AML-193 (cell line): ENCODE data around the gene ARHGAP28.

Experiments used
- DNase-seq, 2 experiments: peaks; one replicate each; lab custom pipeline; 2025; lab: John Stamatoyannopoulos, UW

The ARHGAP28 gene

GRCh38 chr18:6873040-6873751 is 143.7 kb downstream of the ARHGAP28 start:
- no peak for DNase-seq

GRCh38 chr18:6874315-6874714 is 144.8 kb downstream of the ARHGAP28 start:
- no peak for DNase-seq

DNA sequence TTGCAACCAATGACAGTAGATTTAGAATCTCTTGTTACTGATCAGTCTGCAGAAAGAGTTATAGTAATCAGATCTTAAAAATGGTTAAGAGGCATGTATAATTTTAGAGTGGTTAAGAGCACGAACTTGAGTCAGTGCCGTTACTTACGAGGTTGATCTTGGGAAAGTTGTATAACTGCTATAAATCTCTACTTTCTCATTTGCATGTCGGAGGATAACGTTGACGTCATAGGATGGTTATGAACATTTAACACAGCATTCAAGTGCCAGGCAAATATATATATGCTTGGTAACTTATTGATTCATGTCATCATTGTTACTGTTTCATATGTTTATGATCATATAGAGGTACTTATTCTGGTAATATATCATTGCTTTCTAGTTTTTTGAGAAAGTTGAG is 146.2 kb downstream of the ARHGAP28 start:
- DNase-seq, result no peak

GRCh38 chr18:6876641-6877041 is 147.1 kb downstream of the ARHGAP28 start:
- no peak for DNase-seq

DNA sequence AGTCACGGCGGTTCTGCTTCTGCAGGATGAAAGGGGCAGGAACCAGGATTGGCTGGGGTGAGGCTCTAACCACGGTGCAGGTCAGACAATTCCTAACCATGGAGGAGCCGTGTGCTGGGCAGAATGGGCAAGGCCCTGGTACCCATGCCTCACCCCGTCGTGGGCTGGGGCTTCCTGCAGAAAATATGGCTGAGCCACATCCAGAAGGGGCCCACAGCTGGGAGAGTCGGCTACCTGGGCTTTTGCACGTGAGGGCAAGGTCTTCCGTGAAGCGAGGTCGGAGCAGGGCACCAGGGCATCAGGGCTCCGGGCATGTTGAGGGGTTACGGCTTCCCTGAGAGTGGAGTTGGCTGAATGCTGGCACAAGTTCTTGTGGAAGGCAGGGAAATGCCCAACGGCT is 147.8 kb downstream of the ARHGAP28 start:
- DNase-seq, result no peak

- DNase-seq, result no peak
Observed at GRCh38 chr18:6878556-6879297, 149.2 kb downstream of the ARHGAP28 start.

DNA sequence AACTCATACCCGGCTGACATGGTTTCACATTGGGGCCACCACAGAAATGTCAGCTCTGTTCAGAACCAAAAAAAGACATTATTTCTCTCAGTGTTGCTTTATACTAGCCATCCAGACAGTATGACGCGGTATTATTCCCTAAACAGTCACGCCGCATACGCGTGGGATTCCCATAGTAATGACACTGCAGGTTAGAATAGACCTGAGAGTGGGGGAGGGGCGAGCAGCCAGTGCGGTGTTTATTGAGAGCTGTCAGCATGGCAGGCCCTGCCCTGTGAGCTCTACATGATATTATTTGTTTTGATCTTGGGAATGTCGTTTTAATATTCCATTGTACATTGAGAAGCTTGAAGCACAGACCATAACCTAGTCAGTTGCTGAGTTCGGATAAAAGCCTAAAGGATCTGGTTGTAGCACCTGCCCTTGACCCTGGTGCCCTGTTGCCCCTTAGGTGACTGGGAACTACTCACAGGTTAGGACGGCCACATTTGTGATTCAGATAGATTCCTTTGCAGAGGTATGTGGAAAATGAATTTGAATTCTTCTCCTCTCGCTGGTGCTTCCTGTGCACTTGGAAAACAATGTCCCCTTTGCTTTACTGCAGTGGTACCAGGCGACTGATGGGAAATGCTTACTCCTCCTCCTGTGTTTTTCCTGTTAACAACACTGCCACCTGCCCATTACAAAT is 150.1 kb downstream of the ARHGAP28 start:
- DNase-seq, result no peak

DNA sequence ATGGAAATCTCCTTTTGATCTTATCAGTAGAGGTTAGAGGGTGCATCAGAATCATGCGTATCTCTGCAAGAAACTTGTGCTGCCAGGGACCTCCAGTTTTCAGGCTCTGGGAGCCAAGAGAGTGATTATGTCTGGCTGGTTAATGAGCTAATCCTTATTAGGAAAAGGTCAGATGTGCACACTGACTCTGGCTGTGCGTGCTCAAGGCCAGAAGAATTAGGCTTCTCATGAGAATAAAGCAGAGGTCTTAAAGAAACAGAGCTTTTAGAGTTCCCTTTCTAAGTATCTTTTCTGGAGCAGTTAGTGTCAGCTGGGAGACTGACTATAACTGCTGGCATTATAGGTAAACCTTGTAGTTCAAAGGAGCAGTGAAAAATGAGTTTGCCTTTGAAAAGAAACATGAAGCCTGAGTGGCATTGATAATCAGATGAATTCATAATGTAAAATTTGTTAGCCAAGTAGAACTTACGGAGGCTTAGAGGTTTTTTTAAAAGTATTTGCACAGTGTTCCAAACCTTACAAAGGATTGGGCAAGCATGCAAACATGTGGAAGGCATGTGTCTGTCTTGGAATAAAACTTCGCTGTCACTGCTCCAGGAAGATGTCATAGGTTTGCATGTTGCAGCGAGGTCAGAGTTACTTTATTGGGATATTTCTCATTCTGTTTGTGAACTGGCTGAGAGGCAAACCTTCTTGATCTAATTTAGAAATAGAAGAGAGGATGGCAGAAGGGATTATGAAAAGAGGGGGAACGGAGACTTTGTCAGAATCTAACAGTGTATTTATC is 151.7 kb downstream of the ARHGAP28 start:
- no peak for DNase-seq

DNA sequence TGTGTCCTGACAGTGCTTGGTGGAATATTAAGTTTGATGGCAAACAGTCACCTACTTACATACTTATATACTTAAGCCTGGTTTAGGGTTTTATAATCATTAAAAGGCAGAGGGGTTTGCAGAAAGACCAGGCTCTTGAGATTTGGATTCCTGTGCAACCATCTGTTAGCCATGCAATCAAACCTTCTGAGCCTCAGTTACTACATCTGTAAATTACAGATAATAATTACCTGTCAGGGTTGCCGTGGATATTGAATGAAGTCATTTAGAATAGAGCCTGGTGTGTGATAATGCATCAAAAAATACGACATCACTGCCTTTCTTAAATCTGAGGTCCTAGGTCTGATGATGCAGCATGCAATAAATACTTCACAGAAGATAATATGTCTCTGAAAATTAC is 152.9 kb downstream of the ARHGAP28 start:
- DNase-seq, result no peak

DNA sequence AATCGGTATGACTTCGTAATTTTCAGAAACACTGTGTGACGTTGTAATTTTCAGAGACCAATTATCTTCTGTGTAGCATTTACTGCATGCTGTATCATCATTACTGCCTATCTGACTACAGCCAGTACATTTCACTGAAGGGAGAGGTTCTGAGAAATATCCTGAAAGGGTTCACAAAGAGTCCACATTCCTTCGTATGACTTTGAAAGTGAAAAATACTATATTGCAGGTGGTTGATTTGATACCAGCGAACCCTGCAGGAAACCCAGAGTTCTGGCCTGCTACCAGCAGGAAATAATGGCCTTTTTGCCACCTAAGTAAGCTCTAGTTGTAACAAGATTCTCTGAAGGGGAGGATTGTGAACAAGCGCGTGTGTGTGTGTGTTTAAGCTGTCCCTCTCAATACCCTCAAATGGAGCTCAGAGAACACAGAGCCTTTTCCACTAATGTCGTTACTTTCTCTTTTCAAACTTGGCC is 155.5 kb downstream of the ARHGAP28 start:
- no peak for DNase-seq

- DNase-seq, result peak; percentile 4 to 31
Observed at GRCh38 chr18:6885992-6886796, 156.7 kb downstream of the ARHGAP28 start.

GRCh38 chr18:6886797-6887330 is 157.3 kb downstream of the ARHGAP28 start:
- DNase-seq, result no peak

GRCh38 chr18:6891788-6892187 is 162.3 kb downstream of the ARHGAP28 start:
- no peak for DNase-seq

- no peak for DNase-seq
Observed at GRCh38 chr18:6901286-6901926, 171.9 kb downstream of the ARHGAP28 start.

GRCh38 chr18:6917072-6917471 is 187.6 kb downstream of the ARHGAP28 start:
- no peak for DNase-seq

DNA sequence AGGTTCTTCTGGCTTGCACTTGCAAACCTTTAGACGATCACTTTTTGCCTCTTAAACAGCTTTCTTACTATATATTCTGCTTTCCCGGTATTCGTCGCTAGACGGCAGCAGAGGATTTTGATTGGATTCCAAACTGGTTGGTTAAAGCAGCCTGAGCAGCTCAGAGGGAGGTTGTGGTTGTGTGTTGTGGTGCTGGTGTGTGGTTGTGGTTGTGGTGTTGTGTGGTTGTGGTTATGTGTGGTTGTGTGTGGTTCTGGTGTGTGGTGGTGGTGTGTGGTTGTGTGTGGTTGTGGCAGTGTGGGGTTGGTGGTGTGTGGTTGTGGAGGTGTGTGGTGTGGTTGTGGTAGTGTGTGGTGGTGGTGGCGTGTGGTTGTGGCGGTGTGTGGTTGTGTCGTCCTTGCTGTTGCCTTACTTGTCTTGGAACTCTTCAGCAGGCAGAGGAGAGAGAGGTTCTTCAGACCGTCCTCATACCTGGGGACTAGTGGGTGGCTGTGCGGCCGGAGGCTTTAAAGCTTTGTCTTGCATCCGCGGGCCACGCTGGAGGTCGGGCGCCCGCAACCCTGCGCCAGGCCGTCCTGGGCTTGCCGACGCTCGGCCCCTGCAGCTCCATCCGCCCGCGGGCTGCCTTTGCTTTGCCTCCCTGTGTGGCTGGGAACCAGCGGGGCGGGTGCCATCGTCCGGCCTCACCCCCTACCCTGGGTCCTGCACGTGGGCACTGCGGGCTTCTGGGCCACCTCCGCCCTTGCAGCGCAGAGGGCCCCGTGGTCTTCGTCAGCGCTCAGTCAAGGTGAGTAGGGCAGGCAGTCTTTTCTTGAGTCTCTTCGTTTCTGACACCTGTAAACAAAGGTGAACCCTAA is 190.8 kb downstream of the ARHGAP28 start:
- DNase-seq, result peak; percentile 16 to 42

GRCh38 chr18:6921571-6921970 is 192.1 kb downstream of the ARHGAP28 start:
- no peak for DNase-seq

GRCh38 chr18:6923220-6923619 is 193.7 kb downstream of the ARHGAP28 start:
- DNase-seq, result no peak

DNA sequence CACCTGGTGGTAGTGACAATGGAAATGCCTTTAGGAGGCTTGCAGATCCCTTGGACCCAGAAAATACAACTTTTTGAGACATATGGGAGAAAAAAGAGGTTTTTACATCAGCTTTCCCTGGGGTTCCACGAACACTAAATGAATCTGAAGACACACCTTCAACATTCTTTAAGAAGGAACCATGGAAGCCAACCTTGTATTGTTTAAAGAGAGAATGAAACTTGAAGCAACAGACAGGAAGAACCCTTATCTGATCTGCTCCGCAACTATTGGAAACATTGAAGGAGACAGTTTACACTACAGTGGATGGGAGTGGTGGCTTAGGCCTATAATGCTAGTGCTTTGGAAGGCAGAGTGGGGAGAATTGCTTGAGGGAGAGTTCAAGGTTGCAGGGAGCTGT is 197.6 kb downstream of the ARHGAP28 start:
- no peak for DNase-seq
